ENCODE data around the gene TMEM141.

- TF ChIP-seq, protein P1, sequence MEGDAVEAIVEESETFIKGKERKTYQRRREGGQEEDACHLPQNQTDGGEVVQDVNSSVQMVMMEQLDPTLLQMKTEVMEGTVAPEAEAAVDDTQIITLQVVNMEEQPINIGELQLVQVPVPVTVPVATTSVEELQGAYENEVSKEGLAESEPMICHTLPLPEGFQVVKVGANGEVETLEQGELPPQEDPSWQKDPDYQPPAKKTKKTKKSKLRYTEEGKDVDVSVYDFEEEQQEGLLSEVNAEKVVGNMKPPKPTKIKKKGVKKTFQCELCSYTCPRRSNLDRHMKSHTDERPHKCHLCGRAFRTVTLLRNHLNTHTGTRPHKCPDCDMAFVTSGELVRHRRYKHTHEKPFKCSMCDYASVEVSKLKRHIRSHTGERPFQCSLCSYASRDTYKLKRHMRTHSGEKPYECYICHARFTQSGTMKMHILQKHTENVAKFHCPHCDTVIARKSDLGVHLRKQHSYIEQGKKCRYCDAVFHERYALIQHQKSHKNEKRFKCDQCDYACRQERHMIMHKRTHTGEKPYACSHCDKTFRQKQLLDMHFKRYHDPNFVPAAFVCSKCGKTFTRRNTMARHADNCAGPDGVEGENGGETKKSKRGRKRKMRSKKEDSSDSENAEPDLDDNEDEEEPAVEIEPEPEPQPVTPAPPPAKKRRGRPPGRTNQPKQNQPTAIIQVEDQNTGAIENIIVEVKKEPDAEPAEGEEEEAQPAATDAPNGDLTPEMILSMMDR (IDR thresholded peaks at IDR 0.05), result no peak
- no peak for TF ChIP-seq EP300 (IDR thresholded peaks at IDR 0.05; ENCODE audit: low read depth)
- TF ChIP-seq POLR2AphosphoS5 (IDR thresholded peaks at IDR 0.05), result no peak
- TF ChIP-seq POLR2A (IDR thresholded peaks at IDR 0.05), result no peak
Measured at GRCh38 chr9:136820971-136821825, 30.1 kb downstream of the TMEM141 start.
